ENCODE measurements around the gene RAP1GDS1.

RAP1GDS1 gene

GRCh38 chr4:98290511-98290910 is 29.3 kb downstream of the RAP1GDS1 start:
- TF ChIP-seq CTCF (IDR thresholded peaks at IDR 0.05), result no peak
- no peak for TF ChIP-seq ZFX (IDR thresholded peaks at IDR 0.05; ENCODE audit: borderline replicate concordance)
- H3K27ac ChIP-seq, result no peak overlapping the region

- TF ChIP-seq ZFX (IDR thresholded peaks at IDR 0.05; ENCODE audit: borderline replicate concordance) (no peak), CTCF (IDR thresholded peaks at IDR 0.05) (no peak)
- H3K27ac ChIP-seq, result no peak overlapping the region
Measured at GRCh38 chr4:98293104-98293887, 32.1 kb downstream of the RAP1GDS1 start.

GRCh38 chr4:98298022-98298421 is 36.8 kb downstream of the RAP1GDS1 start:
- TF ChIP-seq ZFX (IDR thresholded peaks at IDR 0.05; ENCODE audit: borderline replicate concordance) (no peak), CTCF (IDR thresholded peaks at IDR 0.05) (no peak)

GRCh38 chr4:98300706-98301105 is 39.5 kb downstream of the RAP1GDS1 start:
- no peak overlapping the region for H3K27ac ChIP-seq
- TF ChIP-seq CTCF (IDR thresholded peaks at IDR 0.05) (no peak), ZFX (IDR thresholded peaks at IDR 0.05; ENCODE audit: borderline replicate concordance) (no peak)

More at GRCh38 chr4:98298022-98298421, 36.8 kb downstream of the RAP1GDS1 start:
- no peak overlapping the region for H3K27ac ChIP-seq

- no peak overlapping the region for H3K27ac ChIP-seq
- no peak for TF ChIP-seq CTCF (IDR thresholded peaks at IDR 0.05)
- TF ChIP-seq ZFX (IDR thresholded peaks at IDR 0.05; ENCODE audit: borderline replicate concordance), result no peak
Measured at GRCh38 chr4:98305576-98305975, 44.4 kb downstream of the RAP1GDS1 start.

- TF ChIP-seq ZFX (IDR thresholded peaks at IDR 0.05; ENCODE audit: borderline replicate concordance) (no peak), CTCF (IDR thresholded peaks at IDR 0.05) (no peak)
- H3K27ac ChIP-seq, result no peak overlapping the region
Measured at GRCh38 chr4:98310867-98311266, 49.7 kb downstream of the RAP1GDS1 start.

- TF ChIP-seq CTCF (IDR thresholded peaks at IDR 0.05) (no peak), ZFX (IDR thresholded peaks at IDR 0.05; ENCODE audit: borderline replicate concordance) (no peak)
Measured at GRCh38 chr4:98311656-98312055, 50.5 kb downstream of the RAP1GDS1 start.

More at GRCh38 chr4:98311656-98312055, 50.5 kb downstream of the RAP1GDS1 start:
- H3K27ac ChIP-seq, result no peak overlapping the region
